GM13976 (cell line): ENCODE measurements around the gene CFAP126.
"Not testable (repeated sequence)": the region's sequence is repeated elsewhere in the genome, so short reads cannot be mapped to it uniquely, and the experiment has no call there.

ENCODE experiments used
- DNase-seq: peaks from one replicate; pipeline ENCODE4 v3.0.0; 2012; ENCODE audit warnings: low spot score
- in situ Hi-C: fragments of 300-500 bp; cut with MboI; formaldehyde crosslinking; loops from one replicate; pipeline ENCODE4 v1.12.0; 2022; ENCODE audit warnings: low sequenced_read_pairs, mixed read lengths, inconsistent platforms; ENCODE audit not compliant: unreplicated experiment
- TF ChIP-seq, protein P1 (sequence below): IDR thresholded peaks from 2 replicates; pipeline ENCODE4 v1.5.1; 2012; ENCODE audit warnings: borderline replicate concordance, mild to moderate bottlenecking; ENCODE audit not compliant: insufficient read depth; ENCODE audit errors: extremely low read depth, missing control alignments, control extremely low read depth

CFAP126 gene

GRCh38 chr1:161367684-161368400, at the start of gene CFAP126:
TSS of gene CFAP126 (minus strand) at chr1:161367876. CDS start at chr1:161367868, 8 bp downstream.
- TF ChIP-seq, protein P1, sequence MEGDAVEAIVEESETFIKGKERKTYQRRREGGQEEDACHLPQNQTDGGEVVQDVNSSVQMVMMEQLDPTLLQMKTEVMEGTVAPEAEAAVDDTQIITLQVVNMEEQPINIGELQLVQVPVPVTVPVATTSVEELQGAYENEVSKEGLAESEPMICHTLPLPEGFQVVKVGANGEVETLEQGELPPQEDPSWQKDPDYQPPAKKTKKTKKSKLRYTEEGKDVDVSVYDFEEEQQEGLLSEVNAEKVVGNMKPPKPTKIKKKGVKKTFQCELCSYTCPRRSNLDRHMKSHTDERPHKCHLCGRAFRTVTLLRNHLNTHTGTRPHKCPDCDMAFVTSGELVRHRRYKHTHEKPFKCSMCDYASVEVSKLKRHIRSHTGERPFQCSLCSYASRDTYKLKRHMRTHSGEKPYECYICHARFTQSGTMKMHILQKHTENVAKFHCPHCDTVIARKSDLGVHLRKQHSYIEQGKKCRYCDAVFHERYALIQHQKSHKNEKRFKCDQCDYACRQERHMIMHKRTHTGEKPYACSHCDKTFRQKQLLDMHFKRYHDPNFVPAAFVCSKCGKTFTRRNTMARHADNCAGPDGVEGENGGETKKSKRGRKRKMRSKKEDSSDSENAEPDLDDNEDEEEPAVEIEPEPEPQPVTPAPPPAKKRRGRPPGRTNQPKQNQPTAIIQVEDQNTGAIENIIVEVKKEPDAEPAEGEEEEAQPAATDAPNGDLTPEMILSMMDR, result peak; percentile 21
- in situ Hi-C loops, result no loop called here
- peak; percentile 84 for DNase-seq

DNA sequence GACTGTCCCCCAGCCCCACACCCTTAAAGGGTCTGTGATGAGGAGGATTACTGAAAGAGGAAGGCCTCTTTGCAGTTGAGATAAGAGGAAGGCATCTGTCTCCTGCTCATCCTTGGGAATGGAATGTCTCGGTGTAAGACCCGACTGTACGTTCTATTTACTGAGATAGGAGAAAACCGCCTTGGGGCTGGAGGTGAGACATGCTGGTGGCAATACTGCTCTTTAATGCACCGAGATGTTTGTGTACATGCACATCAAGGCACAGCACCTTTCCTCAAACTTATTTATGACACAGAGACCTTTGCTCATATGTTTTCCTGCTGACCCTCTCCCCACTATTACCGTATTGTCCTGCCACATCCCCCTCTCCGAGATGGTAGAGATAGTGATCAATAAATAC, 45.4 kb upstream of the CFAP126 start:
- in situ Hi-C loops, DNase-seq: not testable (repeated sequence)

DNA sequence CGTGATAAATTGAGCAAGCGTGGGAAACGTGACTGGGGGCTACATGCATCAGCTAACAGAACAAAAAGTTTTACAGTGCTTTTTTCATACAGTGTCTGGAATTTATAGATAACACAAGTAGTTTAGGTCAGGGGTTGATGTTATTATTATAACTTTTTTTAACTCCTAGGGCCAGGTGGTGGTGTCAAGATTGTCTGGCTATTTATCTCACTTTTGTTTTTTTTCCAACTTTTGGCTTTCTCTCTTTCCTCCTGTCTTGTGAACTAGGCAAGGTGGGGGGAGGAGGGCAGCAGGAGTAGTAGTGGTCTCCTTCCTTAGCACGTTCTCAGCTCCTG, 42.9 kb upstream of the CFAP126 start:
- DNase-seq, in situ Hi-C loops: not testable (repeated sequence)

GRCh38 chr1:161409848-161410635, 42.4 kb upstream of the CFAP126 start:
- DNase-seq, in situ Hi-C loops: not testable (repeated sequence)

GRCh38 chr1:161408429-161409052, 40.9 kb upstream of the CFAP126 start:
- TF ChIP-seq, protein P1, result no peak
- no peak for DNase-seq
- in situ Hi-C loops, result no loop called here

DNA sequence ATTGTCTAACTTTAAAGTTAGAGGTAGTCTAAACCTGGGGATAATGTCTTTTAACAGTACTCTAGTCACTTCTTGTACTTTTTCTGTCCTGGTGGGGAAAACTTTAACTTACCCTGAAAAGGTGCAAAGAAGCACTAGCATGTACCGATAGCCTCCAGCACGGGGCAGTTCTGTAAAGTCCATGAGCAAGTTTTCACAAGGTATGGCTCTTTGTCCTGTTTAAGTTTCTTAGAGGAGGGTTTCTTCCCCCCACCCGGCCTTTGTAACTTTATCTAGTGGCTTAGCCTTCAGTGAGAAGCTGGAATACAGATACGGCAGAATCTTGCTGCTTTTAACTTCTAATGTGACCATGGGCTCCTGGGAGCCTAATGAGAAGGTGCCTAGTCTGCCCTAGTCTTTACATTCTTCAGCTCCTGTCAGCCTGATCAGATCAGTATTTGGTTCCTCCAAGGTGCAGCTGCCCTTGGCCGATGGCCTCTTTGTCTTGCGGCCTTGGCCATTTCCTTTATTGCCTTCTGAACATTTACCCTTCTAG, 39.8 kb upstream of the CFAP126 start:
- TF ChIP-seq, protein P1, result no peak

DNA sequence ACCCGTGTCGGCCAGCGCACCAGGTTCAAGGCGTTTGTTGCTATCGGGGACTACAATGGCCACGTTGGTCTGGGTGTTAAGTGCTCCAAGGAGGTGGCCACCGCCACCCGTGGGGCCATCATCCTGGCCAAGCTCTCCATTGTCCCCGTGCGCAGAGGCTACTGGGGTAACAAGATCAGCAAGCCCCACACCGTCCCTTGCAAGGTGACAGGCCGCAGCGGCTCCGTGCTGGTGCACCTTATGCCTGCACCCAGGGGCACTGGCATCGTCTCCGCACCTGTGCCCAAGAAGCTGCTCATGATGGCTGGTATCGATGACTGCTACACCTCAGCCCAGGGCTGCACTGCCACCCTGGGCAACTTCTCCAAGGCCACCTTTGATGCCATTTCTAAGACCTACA, 38.9 kb upstream of the CFAP126 start:
- in situ Hi-C loops, DNase-seq: not testable (repeated sequence)

More for the DNA sequence above, 39.8 kb upstream of the CFAP126 start:
- DNase-seq, result no peak
- in situ Hi-C loops, result no loop called here

GRCh38 chr1:161404051-161404597, 36.4 kb upstream of the CFAP126 start:
- in situ Hi-C loops, result no loop called here
- no peak for DNase-seq
- TF ChIP-seq, protein P1, result no peak
